Nephron (organoid): ENCODE data around the gene EPHA4.

ENCODE experiments used
- H3K27ac Mint-ChIP-seq, 3 experiments: 2 replicates each; pipeline ENCODE4 v1.8.0; 2020; ENCODE audit warnings: mixed read lengths in 3 of 3, mild to moderate bottlenecking in 2 of 3, moderate library complexity in 1 of 3
- H3K27me3 Mint-ChIP-seq: 2 replicates; pipeline ENCODE4 v1.8.0; 2021; ENCODE audit warnings: low read depth, mild to moderate bottlenecking, moderate library complexity, mixed read lengths
- H3K36me3 Mint-ChIP-seq: 2 replicates; pipeline ENCODE4 v1.8.0; 2020; ENCODE audit warnings: low read depth, mixed read lengths
- H3K4me1 Mint-ChIP-seq: 2 replicates; pipeline ENCODE4 v1.8.0; 2020; ENCODE audit warnings: mixed read lengths
- H3K4me3 Mint-ChIP-seq, 3 experiments: 2 replicates each; pipeline ENCODE4 v1.8.0; 2020; ENCODE audit warnings: mild to moderate bottlenecking in 3 of 3, mixed read lengths in 3 of 3, moderate library complexity in 2 of 3
- H3K9me3 Mint-ChIP-seq: 2 replicates; pipeline ENCODE4 v1.8.0; 2020; ENCODE audit warnings: mixed read lengths
- CTCF ChIP-seq, 3 experiments: fragments of 200-600 bp; sonication (generic); IDR thresholded peaks; one replicate each; pipeline ENCODE4 v1.5.0; 2021; ENCODE audit warnings: antibody characterized with exemption in 3 of 3; ENCODE audit not compliant: unreplicated experiment in 3 of 3

The EPHA4 gene

GRCh38 chr2:221484761-221485502 lies 87.2 kb downstream of the EPHA4 start:
- H3K9me3 Mint-ChIP-seq = no peaks in the 10 kb centered on the region
- H3K4me3 Mint-ChIP-seq = no peak overlapping the region
- H3K4me1 Mint-ChIP-seq = peaks cover 56% of the 10 kb centered on the region
- no peak for TF ChIP-seq CTCF (IDR thresholded peaks at IDR 0.05; ENCODE audit: unreplicated experiment in 3 of 3)
- H3K36me3 Mint-ChIP-seq = peaks cover 35% of the 10 kb centered on the region
- H3K27me3 Mint-ChIP-seq = no peaks in the 10 kb centered on the region
- peak overlapping the region in 1 of 3 experiments; percentile 65 for H3K27ac Mint-ChIP-seq

- Mint-ChIP-seq H3K36me3 (peaks cover 37% of the 10 kb centered on the region), H3K4me1 (peaks cover 57% of the 10 kb centered on the region)
These were observed 89.2 kb downstream of the EPHA4 start for GRCh38 chr2:221482666-221483455.

GRCh38 chr2:221480821-221481220 lies 91.3 kb downstream of the EPHA4 start:
- H3K27ac Mint-ChIP-seq = peak overlapping the region in 2 of 3 experiments; percentile 96 to 98
- peaks cover 51% of the 10 kb centered on the region for H3K4me1 Mint-ChIP-seq
- no peaks in the 10 kb centered on the region for H3K9me3 Mint-ChIP-seq
- H3K4me3 Mint-ChIP-seq = peak overlapping the region in 1 of 3 experiments; percentile 54
- peaks cover 44% of the 10 kb centered on the region for H3K36me3 Mint-ChIP-seq
- TF ChIP-seq CTCF (IDR thresholded peaks at IDR 0.05; ENCODE audit: unreplicated experiment in 3 of 3) = no peak
- no peaks in the 10 kb centered on the region for H3K27me3 Mint-ChIP-seq

More at GRCh38 chr2:221482666-221483455, 89.2 kb downstream of the EPHA4 start:
- H3K27ac Mint-ChIP-seq = peak overlapping the region in 2 of 3 experiments; percentile 40 to 86
- TF ChIP-seq CTCF (IDR thresholded peaks at IDR 0.05; ENCODE audit: unreplicated experiment in 3 of 3) = no peak
- no peaks in the 10 kb centered on the region for H3K27me3 Mint-ChIP-seq
- no peaks in the 10 kb centered on the region for H3K9me3 Mint-ChIP-seq
- H3K4me3 Mint-ChIP-seq = no peak overlapping the region

GRCh38 chr2:221480163-221480562 lies 91.9 kb downstream of the EPHA4 start:
- Mint-ChIP-seq H3K4me1 (peaks cover 51% of the 10 kb centered on the region), H3K9me3 (no peaks in the 10 kb centered on the region), H3K27ac (peak overlapping the region in 2 of 3 experiments; percentile 96 to 98), H3K4me3 (peak overlapping the region in 1 of 3 experiments; percentile 54), H3K36me3 (peaks cover 48% of the 10 kb centered on the region), H3K27me3 (no peaks in the 10 kb centered on the region)
- no peak for TF ChIP-seq CTCF (IDR thresholded peaks at IDR 0.05; ENCODE audit: unreplicated experiment in 3 of 3)

- TF ChIP-seq CTCF (IDR thresholded peaks at IDR 0.05; ENCODE audit: unreplicated experiment in 3 of 3) = no peak
- no peaks in the 10 kb centered on the region for H3K9me3 Mint-ChIP-seq
- no peak overlapping the region for H3K4me3 Mint-ChIP-seq
- H3K36me3 Mint-ChIP-seq = peaks cover 46% of the 10 kb centered on the region
- H3K4me1 Mint-ChIP-seq = peaks cover 43% of the 10 kb centered on the region
- H3K27me3 Mint-ChIP-seq = no peaks in the 10 kb centered on the region
- peak overlapping the region in 1 of 3 experiments; percentile 98 for H3K27ac Mint-ChIP-seq
These were observed 93.6 kb downstream of the EPHA4 start for GRCh38 chr2:221478485-221478863.
